ENCODE data around the gene PDP2. TPM values are rescaled to one million over a fixed set of nuclear protein-coding genes. Genes with fewer than 3 reads are reported as not detected.

Gene PDP2
- total and polyA plus RNA-seq, 10 donors = 1.0 to 9.6 (median 5.6) TPM

DNA sequence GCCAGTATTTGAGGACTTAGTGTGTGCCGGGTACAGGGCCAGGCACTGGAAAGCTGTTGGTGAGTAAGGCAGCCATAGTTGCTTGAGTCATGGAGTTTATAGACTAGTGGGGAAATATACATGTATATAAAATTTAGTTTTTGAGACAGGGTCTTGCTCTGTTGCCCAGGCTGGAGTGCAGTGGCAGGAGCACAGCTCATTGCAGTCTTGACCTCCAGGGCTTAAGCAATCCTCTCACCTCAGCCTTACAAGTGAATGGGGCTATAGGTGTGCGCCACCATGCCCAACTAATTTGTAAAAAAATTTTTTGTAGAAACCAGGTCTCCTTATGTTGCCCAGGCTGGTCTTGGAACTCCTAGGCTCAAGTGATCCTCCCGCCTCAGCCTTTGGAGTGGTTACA, 2.4 kb downstream of the PDP2 start:
- no peak overlapping the region for H3K4me3 ChIP-seq
- H3K4me1 ChIP-seq = peaks cover 3 to 43% (median 25%) of the 10 kb centered on the region in 6 donors
- WGBS, 5 donors = 94 to 100% (median 98%) methylated on average over 3 of the region's 3 CpGs
- TF ChIP-seq, protein P1, sequence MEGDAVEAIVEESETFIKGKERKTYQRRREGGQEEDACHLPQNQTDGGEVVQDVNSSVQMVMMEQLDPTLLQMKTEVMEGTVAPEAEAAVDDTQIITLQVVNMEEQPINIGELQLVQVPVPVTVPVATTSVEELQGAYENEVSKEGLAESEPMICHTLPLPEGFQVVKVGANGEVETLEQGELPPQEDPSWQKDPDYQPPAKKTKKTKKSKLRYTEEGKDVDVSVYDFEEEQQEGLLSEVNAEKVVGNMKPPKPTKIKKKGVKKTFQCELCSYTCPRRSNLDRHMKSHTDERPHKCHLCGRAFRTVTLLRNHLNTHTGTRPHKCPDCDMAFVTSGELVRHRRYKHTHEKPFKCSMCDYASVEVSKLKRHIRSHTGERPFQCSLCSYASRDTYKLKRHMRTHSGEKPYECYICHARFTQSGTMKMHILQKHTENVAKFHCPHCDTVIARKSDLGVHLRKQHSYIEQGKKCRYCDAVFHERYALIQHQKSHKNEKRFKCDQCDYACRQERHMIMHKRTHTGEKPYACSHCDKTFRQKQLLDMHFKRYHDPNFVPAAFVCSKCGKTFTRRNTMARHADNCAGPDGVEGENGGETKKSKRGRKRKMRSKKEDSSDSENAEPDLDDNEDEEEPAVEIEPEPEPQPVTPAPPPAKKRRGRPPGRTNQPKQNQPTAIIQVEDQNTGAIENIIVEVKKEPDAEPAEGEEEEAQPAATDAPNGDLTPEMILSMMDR (IDR thresholded peaks at IDR 0.05 in 8 of 11, conservative IDR thresholded peaks at IDR 0.05 in 3 of 11) = no peak
- TF ChIP-seq POLR2A (IDR thresholded peaks at IDR 0.05) (no peak), POLR2AphosphoS5 (IDR thresholded peaks at IDR 0.05) (no peak)
- H3K27ac ChIP-seq = no peak overlapping the region
- no peak for DNase-seq
- H3K36me3 ChIP-seq = peaks cover 0 to 37% (median 18%) of the 10 kb centered on the region in 6 donors
- no peaks in the 10 kb centered on the region for H3K9me3 ChIP-seq
- no peaks in the 10 kb centered on the region for H3K27me3 ChIP-seq (replicated peaks in 1 of 7)
- intact Hi-C loops (cut with DNase I; ENCODE audit: low total_unique reads) = no loop called here

DNA sequence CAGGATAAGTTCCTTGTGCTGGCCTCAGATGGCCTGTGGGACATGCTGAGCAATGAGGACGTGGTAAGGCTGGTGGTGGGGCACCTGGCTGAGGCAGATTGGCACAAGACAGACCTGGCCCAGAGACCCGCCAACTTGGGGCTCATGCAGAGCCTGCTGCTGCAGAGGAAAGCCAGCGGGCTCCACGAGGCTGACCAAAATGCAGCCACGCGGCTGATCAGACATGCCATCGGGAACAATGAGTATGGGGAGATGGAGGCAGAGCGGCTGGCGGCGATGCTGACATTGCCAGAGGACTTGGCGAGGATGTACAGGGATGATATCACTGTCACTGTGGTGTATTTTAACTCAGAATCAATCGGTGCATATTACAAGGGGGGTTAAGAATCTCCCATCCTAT, 5.2 kb downstream of the PDP2 start:
- 91 to 96% (median 92%) methylated on average over 12 of the region's 12 CpGs for WGBS, 5 donors
- Histone ChIP-seq H3K27ac (no peak overlapping the region), H3K4me3 (no peak overlapping the region), H3K9me3 (no peaks in the 10 kb centered on the region), H3K4me1 (peaks cover 0 to 23% (median 14%) of the 10 kb centered on the region in 6 donors), H3K36me3 (peaks cover 0 to 42% (median 18%) of the 10 kb centered on the region in 6 donors), H3K27me3 (replicated peaks in 1 of 7) (no peaks in the 10 kb centered on the region)
- TF ChIP-seq POLR2A (IDR thresholded peaks at IDR 0.05) (no peak), POLR2AphosphoS5 (IDR thresholded peaks at IDR 0.05) (no peak)
- TF ChIP-seq, protein P1 (IDR thresholded peaks at IDR 0.05 in 8 of 11, conservative IDR thresholded peaks at IDR 0.05 in 3 of 11) = no peak
- intact Hi-C loops (cut with DNase I; ENCODE audit: low total_unique reads) = no loop called here
- no peak for DNase-seq

DNA sequence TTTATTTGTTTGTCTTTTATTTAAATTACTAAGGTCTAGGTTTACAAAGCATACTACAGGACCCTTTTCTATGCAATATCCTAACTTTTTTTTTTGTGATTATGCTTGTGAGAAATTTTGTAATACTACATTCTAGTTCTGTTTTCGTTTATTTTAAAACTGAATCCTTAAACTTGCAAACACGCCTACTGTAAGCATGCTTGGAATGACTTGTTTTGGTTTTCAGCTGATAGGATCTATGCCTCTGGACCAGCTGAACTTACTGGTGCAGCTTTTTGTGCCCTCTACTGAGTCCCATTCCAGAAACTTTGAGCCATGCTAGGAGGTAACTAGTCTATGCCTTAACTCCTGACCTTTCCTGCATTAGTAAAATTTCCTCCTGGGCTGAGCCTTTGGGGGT, 6.0 kb downstream of the PDP2 start:
- no peak for DNase-seq
- Histone ChIP-seq H3K36me3 (peaks cover 0 to 42% (median 18%) of the 10 kb centered on the region in 6 donors), H3K9me3 (no peaks in the 10 kb centered on the region), H3K27me3 (replicated peaks in 1 of 7) (no peaks in the 10 kb centered on the region), H3K4me1 (peaks cover 0 to 15% (median 7%) of the 10 kb centered on the region in 6 donors), H3K4me3 (no peak overlapping the region), H3K27ac (no peak overlapping the region)
- TF ChIP-seq, protein P1 (IDR thresholded peaks at IDR 0.05 in 8 of 11, conservative IDR thresholded peaks at IDR 0.05 in 3 of 11) = no peak
- no peak for TF ChIP-seq POLR2A (IDR thresholded peaks at IDR 0.05)
- TF ChIP-seq POLR2AphosphoS5 (IDR thresholded peaks at IDR 0.05) = no peak
- 77 to 93% (median 87%) methylated on average over 2 of the region's 2 CpGs for WGBS, 5 donors
- intact Hi-C loops (cut with DNase I; ENCODE audit: low total_unique reads) = no loop called here

DNA sequence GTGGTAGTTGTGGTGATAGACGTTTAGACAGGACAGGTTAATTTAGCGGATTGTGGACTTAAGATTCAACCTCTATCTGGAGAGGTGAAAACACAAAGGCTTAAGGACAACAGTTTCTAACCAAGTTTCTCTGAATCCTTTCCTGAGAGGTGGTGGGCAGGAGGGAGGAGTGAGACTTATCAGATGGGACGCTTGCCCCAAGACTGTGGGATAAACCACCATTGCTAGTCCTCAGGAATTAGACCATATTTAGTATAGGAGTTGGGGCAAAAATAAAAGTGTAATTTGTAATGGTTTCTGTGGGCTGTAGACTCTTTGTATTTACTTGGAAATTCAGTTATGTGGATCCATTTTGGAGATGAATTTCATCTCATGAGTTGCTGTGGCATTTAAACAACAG, 6.6 kb downstream of the PDP2 start:
- intact Hi-C loops (cut with DNase I; ENCODE audit: low total_unique reads) = no loop called here
- no peaks in the 10 kb centered on the region for H3K27me3 ChIP-seq (replicated peaks in 1 of 7)
- TF ChIP-seq POLR2AphosphoS5 (IDR thresholded peaks at IDR 0.05) (no peak), POLR2A (IDR thresholded peaks at IDR 0.05) (no peak)
- TF ChIP-seq, protein P1 (IDR thresholded peaks at IDR 0.05 in 8 of 11, conservative IDR thresholded peaks at IDR 0.05 in 3 of 11) = no peak
- DNase-seq = no peak
- H3K9me3 ChIP-seq = no peaks in the 10 kb centered on the region
- H3K27ac ChIP-seq = no peak overlapping the region
- H3K4me1 ChIP-seq = peaks cover 0 to 9% (median 2%) of the 10 kb centered on the region in 6 donors
- 66 to 86% (median 76%) methylated on average over 3 of the region's 3 CpGs for WGBS, 5 donors
- H3K36me3 ChIP-seq = peaks cover 0 to 42% (median 18%) of the 10 kb centered on the region in 6 donors
- H3K4me3 ChIP-seq = no peak overlapping the region
